ENCODE measurements around the gene KLC1.

Gene KLC1

GRCh38 chr14:103713304-103714062, 84.5 kb downstream of the KLC1 start:
- Mint-ChIP-seq H3K4me3 (no peak overlapping the region), H3K36me3 (ENCODE audit: low read depth) (peaks cover 37% of the 10 kb centered on the region), H3K27me3 (no peaks in the 10 kb centered on the region), H3K9me3 (no peaks in the 10 kb centered on the region), H3K27ac (no peak overlapping the region), H3K4me1 (ENCODE audit: low read depth) (peaks cover 45% of the 10 kb centered on the region)
- intact Hi-C loops (cut with micrococcal nuclease): no loop called here

- Mint-ChIP-seq H3K9me3 (no peaks in the 10 kb centered on the region), H3K27ac (peak overlapping the region; percentile 80), H3K36me3 (ENCODE audit: low read depth) (peaks cover 37% of the 10 kb centered on the region), H3K4me3 (peak overlapping the region; percentile 96), H3K4me1 (ENCODE audit: low read depth) (peaks cover 48% of the 10 kb centered on the region), H3K27me3 (no peaks in the 10 kb centered on the region)
- intact Hi-C loops (cut with micrococcal nuclease): no loop called here
These were observed 85.2 kb downstream of the KLC1 start for GRCh38 chr14:103714063-103714724.

GRCh38 chr14:103715052-103716000, 86.3 kb downstream of the KLC1 start, which contains the start of the genes XRCC3 and ZFYVE21:
Gene XRCC3 (minus strand): TSS chr14:103715451. CDS start chr14:103711087, 4,364 bp downstream.
Gene ZFYVE21 (plus strand): TSS chr14:103715810. CDS start chr14:103715842, 32 bp downstream.
- intact Hi-C loops (cut with micrococcal nuclease): loop anchor here (5.0 kb wide), 1 partner anchor 153 kb away; the partner anchor contains the start of genes BAG5 and COA8
- Mint-ChIP-seq H3K4me3 (peak within 1 kb of the TSS; percentile 96), H3K27ac (peak within 1 kb of the TSS; percentile 80), H3K27me3 (no peaks in the 10 kb centered on the region), H3K9me3 (no peaks in the 10 kb centered on the region), H3K4me1 (ENCODE audit: low read depth) (peaks cover 57% of the 10 kb centered on the region), H3K36me3 (ENCODE audit: low read depth) (peaks cover 35% of the 10 kb centered on the region)

GRCh38 chr14:103716091-103716801, 87.2 kb downstream of the KLC1 start:
- peak overlapping the region; percentile 80 for H3K27ac Mint-ChIP-seq
- no peaks in the 10 kb centered on the region for H3K27me3 Mint-ChIP-seq
- peaks cover 59% of the 10 kb centered on the region for H3K4me1 Mint-ChIP-seq (ENCODE audit: low read depth)
- peak overlapping the region; percentile 78 for H3K4me3 Mint-ChIP-seq
- H3K9me3 Mint-ChIP-seq: no peaks in the 10 kb centered on the region
- intact Hi-C loops (cut with micrococcal nuclease): loop anchor here (5.0 kb wide), 1 partner anchor 154 kb away; the partner anchor contains the start of genes BAG5 and COA8
- H3K36me3 Mint-ChIP-seq (ENCODE audit: low read depth): peaks cover 39% of the 10 kb centered on the region

- intact Hi-C loops (cut with micrococcal nuclease): loop anchor here (5.0 kb wide), 1 partner anchor 155 kb away; the partner anchor contains the start of genes BAG5 and COA8
- Mint-ChIP-seq H3K36me3 (ENCODE audit: low read depth) (peaks cover 42% of the 10 kb centered on the region), H3K4me1 (ENCODE audit: low read depth) (peaks cover 59% of the 10 kb centered on the region), H3K27me3 (no peaks in the 10 kb centered on the region), H3K27ac (peak overlapping the region; percentile 31), H3K4me3 (peak overlapping the region; percentile 78), H3K9me3 (no peaks in the 10 kb centered on the region)
These were observed 87.9 kb downstream of the KLC1 start for GRCh38 chr14:103716899-103717411.

GRCh38 chr14:103718572-103718971, 89.6 kb downstream of the KLC1 start:
- Mint-ChIP-seq H3K9me3 (no peaks in the 10 kb centered on the region), H3K4me3 (no peak overlapping the region)
- intact Hi-C loops (cut with micrococcal nuclease): loop anchor here (5.0 kb wide), 1 partner anchor 156 kb away; the partner anchor contains the start of genes BAG5 and COA8

GRCh38 chr14:103719751-103720150, 90.7 kb downstream of the KLC1 start:
- Mint-ChIP-seq H3K27ac (no peak overlapping the region), H3K27me3 (no peaks in the 10 kb centered on the region), H3K36me3 (ENCODE audit: low read depth) (peaks cover 46% of the 10 kb centered on the region), H3K4me1 (ENCODE audit: low read depth) (peaks cover 51% of the 10 kb centered on the region), H3K4me3 (no peak overlapping the region), H3K9me3 (no peaks in the 10 kb centered on the region)
- intact Hi-C loops (cut with micrococcal nuclease): loop anchor here (5.0 kb wide), 1 partner anchor 157 kb away; the partner anchor contains the start of genes BAG5 and COA8

More at GRCh38 chr14:103718572-103718971, 89.6 kb downstream of the KLC1 start:
- Mint-ChIP-seq H3K27me3 (no peaks in the 10 kb centered on the region), H3K36me3 (ENCODE audit: low read depth) (peaks cover 42% of the 10 kb centered on the region), H3K27ac (no peak overlapping the region), H3K4me1 (ENCODE audit: low read depth) (peaks cover 62% of the 10 kb centered on the region)

GRCh38 chr14:103721334-103722120, 92.5 kb downstream of the KLC1 start:
- Mint-ChIP-seq H3K27ac (no peak overlapping the region), H3K4me3 (no peak overlapping the region), H3K27me3 (no peaks in the 10 kb centered on the region), H3K4me1 (ENCODE audit: low read depth) (peaks cover 43% of the 10 kb centered on the region), H3K9me3 (no peaks in the 10 kb centered on the region), H3K36me3 (ENCODE audit: low read depth) (peaks cover 58% of the 10 kb centered on the region)
- intact Hi-C loops (cut with micrococcal nuclease): no loop called here

GRCh38 chr14:103723748-103724081, 94.7 kb downstream of the KLC1 start:
- Mint-ChIP-seq H3K27ac (no peak overlapping the region), H3K4me1 (ENCODE audit: low read depth) (peaks cover 21% of the 10 kb centered on the region), H3K4me3 (no peak overlapping the region)

GRCh38 chr14:103724116-103724515, 95.1 kb downstream of the KLC1 start:
- peaks cover 62% of the 10 kb centered on the region for H3K36me3 Mint-ChIP-seq (ENCODE audit: low read depth)
- no peak overlapping the region for H3K27ac Mint-ChIP-seq
- H3K4me3 Mint-ChIP-seq: no peak overlapping the region
- H3K27me3 Mint-ChIP-seq: no peaks in the 10 kb centered on the region
- intact Hi-C loops (cut with micrococcal nuclease): no loop called here
- peaks cover 20% of the 10 kb centered on the region for H3K4me1 Mint-ChIP-seq (ENCODE audit: low read depth)
- no peaks in the 10 kb centered on the region for H3K9me3 Mint-ChIP-seq

More at GRCh38 chr14:103723748-103724081, 94.7 kb downstream of the KLC1 start:
- peaks cover 62% of the 10 kb centered on the region for H3K36me3 Mint-ChIP-seq (ENCODE audit: low read depth)
- intact Hi-C loops (cut with micrococcal nuclease): no loop called here
- H3K9me3 Mint-ChIP-seq: no peaks in the 10 kb centered on the region
- H3K27me3 Mint-ChIP-seq: no peaks in the 10 kb centered on the region

- Mint-ChIP-seq H3K4me1 (ENCODE audit: low read depth) (peaks cover 14% of the 10 kb centered on the region), H3K4me3 (no peak overlapping the region), H3K27me3 (no peaks in the 10 kb centered on the region), H3K36me3 (ENCODE audit: low read depth) (peaks cover 64% of the 10 kb centered on the region), H3K9me3 (no peaks in the 10 kb centered on the region), H3K27ac (no peak overlapping the region)
- intact Hi-C loops (cut with micrococcal nuclease): no loop called here
These were observed 96.1 kb downstream of the KLC1 start for GRCh38 chr14:103725001-103725682.
